22Rv1 (cell line): ENCODE measurements around the gene ROR1.

Source experiments
- H3K27ac ChIP-seq: fragments of 450-650 bp; 2 replicates; pipeline ENCODE4 v1.5.1; 2017
- ZFX ChIP-seq: fragments of 450-650 bp; IDR thresholded peaks from 2 replicates; pipeline ENCODE4 v1.6.1; 2017; ENCODE audit warnings: antibody characterized with exemption, borderline replicate concordance
- TF ChIP-seq, protein P1 (sequence below): fragments of 450-650 bp; IDR thresholded peaks from 2 replicates; pipeline ENCODE4 v1.5.1; 2017; ENCODE audit warnings: mild to moderate bottlenecking

ROR1 gene

DNA sequence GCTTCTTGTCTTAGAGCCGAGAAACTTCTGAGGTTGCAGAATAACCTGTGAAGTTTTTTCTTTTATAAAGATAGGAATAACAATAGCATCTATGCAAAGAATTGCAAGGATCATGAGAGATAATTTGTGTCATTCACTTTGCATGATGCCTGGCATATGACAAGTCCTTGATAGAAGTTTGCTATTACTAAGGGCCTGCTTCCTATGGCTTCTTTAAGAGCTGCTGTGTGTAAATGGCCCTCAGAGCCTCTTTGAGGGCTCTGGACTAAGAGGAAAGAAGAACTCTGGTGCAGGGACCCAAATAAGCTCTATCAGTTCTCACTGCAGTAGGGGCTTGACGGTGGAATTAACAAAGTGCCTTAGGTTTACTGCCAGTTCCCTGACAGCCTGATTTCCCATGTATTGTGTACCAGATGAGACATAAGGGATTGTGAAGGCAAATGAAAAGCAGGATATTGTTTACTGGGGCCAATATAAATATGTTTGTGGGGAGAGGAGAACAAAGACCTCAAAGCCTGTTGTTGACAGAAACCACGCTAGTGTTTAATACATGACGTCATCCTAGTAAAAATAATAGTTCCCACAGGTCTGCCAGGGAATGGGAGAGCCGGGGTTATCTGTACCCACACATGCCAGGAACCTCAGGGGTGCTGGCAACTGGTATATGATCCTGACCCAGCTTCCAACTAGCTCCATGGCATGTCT lies 298.4 kb downstream of the ROR1 start:
- no peak overlapping the region for H3K27ac ChIP-seq
- TF ChIP-seq, protein P1, sequence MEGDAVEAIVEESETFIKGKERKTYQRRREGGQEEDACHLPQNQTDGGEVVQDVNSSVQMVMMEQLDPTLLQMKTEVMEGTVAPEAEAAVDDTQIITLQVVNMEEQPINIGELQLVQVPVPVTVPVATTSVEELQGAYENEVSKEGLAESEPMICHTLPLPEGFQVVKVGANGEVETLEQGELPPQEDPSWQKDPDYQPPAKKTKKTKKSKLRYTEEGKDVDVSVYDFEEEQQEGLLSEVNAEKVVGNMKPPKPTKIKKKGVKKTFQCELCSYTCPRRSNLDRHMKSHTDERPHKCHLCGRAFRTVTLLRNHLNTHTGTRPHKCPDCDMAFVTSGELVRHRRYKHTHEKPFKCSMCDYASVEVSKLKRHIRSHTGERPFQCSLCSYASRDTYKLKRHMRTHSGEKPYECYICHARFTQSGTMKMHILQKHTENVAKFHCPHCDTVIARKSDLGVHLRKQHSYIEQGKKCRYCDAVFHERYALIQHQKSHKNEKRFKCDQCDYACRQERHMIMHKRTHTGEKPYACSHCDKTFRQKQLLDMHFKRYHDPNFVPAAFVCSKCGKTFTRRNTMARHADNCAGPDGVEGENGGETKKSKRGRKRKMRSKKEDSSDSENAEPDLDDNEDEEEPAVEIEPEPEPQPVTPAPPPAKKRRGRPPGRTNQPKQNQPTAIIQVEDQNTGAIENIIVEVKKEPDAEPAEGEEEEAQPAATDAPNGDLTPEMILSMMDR: no peak
- TF ChIP-seq ZFX: no peak

DNA sequence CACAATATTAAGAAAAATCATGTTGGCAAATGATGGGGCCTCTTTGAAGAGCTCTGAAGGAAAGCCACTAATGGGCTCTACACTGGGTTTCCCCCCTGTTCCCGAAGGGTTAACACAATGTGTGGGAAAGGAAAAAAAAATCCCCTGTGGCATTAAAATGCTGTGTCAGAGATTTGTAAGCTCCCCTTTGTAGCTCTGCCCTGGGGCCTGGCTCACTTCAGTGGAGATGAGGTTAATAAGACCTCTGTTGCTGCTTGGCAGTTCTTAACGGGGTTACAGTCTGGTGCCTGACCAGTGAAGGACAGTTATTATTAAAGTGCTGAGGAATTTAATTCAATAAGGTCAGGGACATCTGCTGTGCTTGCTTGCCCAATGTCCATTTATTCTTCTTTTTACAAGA lies 299.9 kb downstream of the ROR1 start:
- H3K27ac ChIP-seq: no peak overlapping the region
- TF ChIP-seq ZFX: no peak
- TF ChIP-seq, protein P1: no peak

DNA sequence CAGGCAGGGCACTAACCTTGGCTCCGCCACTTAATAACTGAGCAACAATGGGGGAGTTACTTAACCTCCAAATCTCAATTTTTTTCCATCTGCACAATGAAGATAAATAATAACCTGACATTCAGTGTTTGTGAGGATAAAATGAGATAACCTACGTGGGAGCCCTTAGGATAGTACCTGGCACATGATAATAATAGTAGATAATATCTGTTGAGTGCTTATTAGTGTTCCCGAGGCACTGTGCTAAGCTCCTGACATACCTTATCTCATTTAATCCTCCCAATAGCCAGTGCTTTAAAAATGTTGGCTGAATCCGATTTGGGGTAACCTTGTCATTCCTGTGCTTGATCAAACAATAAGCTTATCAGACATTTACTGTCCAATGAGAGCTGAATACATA lies 300.9 kb downstream of the ROR1 start:
- no peak for TF ChIP-seq ZFX
- TF ChIP-seq, protein P1: no peak
- H3K27ac ChIP-seq: no peak overlapping the region

DNA sequence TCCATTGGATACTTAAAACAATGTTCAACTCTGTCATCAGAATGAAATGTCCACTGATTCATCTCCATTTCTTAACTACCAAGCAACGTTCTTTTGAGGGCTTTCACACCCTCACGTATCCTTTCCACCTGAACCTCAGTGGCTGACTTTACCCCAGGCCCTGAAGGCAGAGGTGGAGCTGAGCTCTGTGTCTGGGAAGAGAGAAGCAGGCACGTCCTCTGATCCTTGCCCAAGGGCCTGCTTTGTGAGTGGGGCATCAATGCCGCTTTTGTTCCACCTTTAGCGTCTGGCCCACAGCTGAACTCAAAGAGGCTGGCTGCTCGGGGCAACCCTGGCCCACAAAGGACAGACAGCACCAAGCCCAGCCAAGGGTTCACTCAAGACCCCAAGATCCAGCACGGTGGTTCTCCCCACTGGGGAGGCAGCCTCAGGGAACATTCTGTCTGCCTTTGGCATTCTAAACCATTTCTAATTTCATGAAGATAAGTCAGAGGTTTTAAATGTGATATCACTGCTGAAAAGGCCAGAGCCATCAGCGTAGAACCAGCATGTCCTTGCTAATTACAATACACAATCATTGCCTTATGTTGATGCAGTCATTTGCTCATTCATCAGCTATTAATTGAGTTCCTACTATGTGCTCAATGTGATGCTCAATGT lies 303.6 kb downstream of the ROR1 start:
- no peak overlapping the region for H3K27ac ChIP-seq
- TF ChIP-seq, protein P1: no peak
- no peak for TF ChIP-seq ZFX

DNA sequence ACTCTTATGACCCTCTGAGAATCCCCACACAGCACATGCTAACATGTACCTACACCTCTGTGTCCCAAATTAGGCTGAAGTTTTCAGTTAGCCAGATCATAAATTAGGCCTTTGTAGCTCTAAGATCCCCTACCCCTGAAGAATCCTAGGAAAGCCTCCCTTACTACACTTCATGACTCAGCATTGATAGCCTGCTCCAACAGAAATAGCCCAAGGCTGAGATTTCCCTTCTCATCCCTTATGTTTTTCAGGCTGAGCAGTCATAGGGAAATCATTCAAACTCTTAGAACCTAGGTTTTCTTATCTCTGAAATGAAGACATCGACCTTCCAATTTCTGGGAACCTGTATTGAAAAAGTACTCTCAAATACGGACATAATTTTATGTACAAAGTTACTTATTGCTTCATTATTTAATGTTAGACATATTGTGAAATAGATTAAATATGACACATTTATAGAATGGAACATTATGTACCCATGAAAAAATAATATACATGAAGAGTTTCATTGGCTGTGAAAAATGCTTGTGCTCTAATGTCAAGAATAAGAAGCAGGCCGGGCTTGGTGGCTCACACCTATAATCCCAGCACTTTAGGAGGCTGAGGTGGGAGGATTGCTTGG lies 307.2 kb downstream of the ROR1 start:
- no peak for TF ChIP-seq ZFX
- TF ChIP-seq, protein P1: no peak
- H3K27ac ChIP-seq: no peak overlapping the region

DNA sequence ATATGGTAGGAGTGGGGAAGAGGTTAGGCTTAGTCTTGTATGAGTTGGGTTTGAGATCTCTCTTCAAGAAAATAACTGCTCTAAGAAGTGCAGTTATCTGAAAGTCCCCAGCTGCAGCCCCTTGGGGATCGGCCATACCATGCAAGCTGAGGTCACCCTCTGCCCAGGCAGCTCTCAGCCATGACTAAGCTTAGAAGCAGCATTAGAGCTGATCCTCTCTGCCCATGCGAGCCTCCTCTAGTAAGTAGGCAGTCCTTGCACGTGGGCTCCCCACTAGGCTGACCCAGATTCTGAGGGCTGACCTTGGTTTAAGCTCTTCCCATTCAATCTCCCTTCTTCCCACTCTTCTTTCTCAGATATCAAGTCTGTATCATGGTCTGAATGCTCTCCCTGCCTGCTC lies 308.6 kb downstream of the ROR1 start:
- TF ChIP-seq, protein P1: no peak
- no peak for TF ChIP-seq ZFX
- no peak overlapping the region for H3K27ac ChIP-seq

DNA sequence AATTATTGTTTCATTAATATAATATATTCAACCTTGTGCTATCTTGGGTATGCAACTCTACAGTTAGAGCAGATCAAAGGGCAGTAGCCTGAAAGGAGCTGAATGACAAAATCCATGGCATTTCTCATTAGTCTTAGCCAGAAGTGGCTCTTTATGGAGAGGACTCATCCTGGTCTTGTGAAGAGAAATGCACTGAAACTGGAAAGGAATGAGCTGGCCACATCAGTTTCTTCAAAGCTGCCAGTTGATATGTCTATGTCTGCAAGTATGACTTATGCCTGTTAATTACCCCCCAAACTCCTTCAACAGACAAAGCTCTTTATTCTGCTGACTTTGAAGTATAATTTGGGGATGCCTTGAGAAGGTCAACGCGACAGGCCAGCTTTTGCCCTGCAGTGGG lies 310.6 kb downstream of the ROR1 start:
- no peak overlapping the region for H3K27ac ChIP-seq
- TF ChIP-seq ZFX: no peak
- TF ChIP-seq, protein P1: no peak
